Stimulated activated CD4-positive, alpha-beta T cell treated with anti-CD3 and anti-CD28 coated beads, Interleukin-4, amount 100 ng/mL, for 4 hours (primary cell): ENCODE data around the gene EGFL6.
"Not testable (repeated sequence)": the region's sequence is repeated elsewhere in the genome, so short reads cannot be mapped to it uniquely, and the experiment has no call there.

Experiments used
- DNase-seq, 2 experiments: peaks; one replicate each; pipeline ENCODE4 v3.0.0-alpha.2; 2020

The EGFL6 gene

DNA sequence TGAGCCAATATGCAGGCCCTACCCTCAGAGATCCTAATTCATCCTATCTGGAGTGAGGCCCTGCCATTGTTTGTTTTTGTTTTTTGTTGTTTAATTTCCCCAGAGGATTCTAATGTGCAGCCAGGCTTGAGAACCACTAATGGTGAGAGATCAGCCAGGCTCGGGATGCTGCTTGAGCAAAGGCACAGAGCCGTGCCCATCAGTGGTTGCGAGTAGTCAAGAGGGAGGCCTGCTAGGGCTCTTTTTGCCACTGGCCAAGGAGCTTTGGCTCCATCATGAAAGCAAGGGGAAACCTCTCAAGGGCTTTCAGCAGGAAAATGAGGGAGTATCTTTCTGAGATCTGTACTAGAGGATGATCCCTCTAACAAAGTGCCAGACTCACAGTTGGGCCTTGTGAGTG, 86.3 kb downstream of the EGFL6 start:
- DNase-seq = no peak

DNA sequence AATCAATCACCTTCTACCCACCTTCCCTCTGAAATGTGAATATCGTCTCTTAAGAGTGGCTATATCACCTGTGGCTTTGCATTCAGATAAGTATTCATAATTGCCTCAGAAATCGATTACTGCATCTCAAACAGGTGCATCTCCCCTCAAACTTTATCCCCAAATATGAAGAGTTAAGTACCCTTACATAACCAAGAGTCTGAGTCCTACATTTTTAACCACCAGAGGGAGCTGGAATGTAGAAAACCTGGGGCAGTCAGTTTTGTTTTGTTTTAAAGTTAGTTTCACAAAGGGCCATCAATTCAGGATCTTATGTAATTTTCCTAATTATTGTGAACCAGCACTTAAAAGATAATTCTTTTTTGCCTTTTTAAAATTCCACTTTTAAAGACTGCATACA, 89.2 kb downstream of the EGFL6 start:
- no peak for DNase-seq

DNA sequence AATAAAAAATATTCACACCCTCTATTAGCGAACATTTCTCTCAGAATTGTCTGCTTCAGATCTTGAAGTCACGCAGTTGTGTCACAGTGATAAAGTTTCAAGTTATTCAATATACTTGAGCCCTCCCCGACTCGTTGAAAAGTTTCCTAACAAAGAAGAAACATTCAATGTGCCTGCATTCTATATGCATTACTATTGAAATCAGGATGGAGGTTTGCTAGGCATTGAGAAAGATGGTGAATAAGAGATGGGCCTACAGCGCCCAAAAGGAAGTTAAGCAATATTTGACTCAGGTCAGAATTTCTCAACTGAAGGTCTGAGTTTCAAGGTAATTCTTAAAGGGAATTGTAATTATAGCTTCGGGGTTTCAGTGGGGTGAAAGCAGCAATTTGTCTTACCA, 89.7 kb downstream of the EGFL6 start:
- no peak for DNase-seq

DNA sequence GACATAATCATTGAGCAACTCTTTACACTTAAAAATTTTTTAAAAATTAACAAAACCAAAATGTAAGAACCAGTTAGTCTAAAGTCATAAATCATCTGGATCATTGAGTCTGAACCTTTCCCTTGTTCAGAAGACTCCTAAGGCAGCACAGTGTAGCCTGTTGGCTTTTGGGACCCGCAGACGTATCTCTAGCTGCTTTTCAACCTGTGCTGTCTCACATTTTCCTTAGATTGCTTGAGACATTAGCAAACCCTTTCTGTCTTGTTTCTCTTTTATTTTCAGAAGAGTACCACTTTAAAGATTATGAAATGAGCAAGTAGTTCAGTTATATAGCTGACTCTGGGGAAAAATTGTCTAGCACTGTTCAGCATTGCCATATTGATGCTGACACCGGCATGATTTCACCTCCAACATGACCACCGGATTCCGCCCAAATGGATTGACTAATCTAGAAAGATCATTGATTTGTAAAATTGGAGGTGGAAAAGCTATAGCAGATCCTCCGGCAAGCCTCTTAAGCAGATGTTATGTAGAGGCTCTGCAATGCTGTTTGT, 92.4 kb downstream of the EGFL6 start:
- no peak for DNase-seq

DNA sequence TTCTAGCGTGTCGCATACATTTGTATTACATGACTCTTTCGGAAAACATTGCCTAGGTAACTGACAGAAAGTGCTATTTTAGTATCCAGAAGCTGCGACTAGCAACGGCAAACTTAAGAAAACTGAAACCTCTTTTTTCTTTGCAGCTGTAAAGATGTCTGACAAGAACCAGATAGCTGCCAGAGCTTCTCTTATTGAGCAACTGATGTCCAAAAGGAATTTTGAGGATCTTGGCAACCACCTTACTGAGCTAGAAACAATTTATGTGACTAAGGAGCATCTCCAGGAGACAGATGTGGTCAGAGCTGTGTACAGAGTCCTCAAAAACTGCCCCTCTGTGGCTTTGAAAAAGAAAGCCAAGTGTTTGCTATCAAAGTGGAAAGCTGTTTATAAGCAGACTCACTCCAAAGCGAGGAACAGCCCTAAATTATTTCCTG, 93.0 kb downstream of the EGFL6 start:
- no peak for DNase-seq

DNA sequence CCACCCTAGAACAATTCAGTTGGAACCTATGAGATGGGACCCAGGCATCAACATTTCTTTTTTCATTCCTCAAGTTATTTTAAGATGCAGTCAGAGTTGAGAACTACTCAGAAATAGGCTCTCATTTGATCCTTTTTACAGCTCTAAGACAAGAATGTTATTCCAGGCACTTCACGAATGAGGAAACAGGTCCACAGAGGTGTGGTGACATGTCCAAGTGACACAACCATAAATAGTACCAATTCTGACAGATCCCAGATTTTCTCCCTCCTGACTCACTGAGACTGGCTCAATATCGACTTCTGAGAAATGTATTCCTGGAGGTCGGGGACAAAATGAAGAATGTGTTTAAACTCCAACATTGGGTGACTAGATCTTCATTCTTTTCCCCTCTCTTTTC, 94.6 kb downstream of the EGFL6 start:
- no peak for DNase-seq

DNA sequence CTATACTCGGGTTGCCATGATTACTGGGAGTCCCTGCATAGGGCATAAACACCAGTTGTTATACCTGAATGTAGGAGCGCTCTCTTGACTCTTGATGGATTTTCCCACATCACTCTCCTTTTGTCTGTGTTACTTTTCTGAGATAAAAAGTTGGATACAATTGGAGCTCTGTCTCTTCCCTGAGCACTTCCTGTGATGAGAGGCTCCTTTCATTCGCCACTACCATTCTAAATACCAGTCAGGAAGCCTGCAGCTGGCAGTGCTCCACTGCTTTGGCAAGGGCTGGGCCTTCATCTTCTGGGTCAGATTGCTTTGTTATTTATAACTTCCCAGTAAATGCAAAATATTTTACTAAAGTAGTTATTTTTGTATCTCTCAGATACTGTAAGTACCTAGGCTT, 97.4 kb downstream of the EGFL6 start:
- DNase-seq = no peak

DNA sequence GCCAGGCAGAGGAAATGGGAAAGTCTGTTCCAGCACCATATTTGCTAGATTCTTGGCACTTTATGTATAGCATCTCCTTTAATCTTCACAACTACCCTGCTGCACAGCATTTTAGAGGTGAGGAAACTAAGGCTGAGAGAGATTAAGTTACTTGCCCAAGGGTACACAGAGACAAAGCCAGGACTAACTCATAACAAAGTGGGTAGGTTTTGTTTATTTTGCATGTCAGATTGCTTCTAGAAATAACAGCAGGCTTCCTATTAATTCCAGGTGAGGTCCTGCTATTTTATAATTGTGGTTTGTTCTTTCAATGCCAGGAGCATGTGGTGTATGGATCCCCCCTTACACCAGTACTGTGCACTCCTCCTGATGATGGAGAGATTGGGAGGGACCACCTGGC, 98.5 kb downstream of the EGFL6 start:
- no peak for DNase-seq

DNA sequence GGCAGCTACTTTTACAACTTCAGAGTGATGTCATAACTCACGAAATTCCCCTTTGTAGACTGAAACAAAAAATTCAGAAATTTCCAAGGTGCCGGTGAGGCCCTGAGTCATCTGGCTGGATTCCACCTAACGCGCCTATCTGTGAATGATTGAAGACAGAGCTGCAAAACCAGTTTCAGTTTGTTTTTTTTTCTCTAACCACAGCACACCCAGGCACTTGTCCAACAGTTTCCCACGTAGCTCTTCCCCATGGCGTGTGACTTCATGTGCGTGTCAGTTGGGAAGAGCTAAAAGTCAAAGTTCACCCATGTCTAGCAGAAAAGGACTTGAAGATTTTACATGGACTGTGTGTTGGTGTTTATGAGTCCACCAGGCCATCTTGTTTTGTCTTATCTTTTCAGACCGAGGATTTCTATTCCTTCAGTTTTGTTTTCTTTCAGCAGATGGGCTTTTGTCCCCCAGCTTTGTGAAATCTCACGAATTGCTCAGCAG, 99.9 kb downstream of the EGFL6 start:
- DNase-seq = peak; percentile 34 to 58

DNA sequence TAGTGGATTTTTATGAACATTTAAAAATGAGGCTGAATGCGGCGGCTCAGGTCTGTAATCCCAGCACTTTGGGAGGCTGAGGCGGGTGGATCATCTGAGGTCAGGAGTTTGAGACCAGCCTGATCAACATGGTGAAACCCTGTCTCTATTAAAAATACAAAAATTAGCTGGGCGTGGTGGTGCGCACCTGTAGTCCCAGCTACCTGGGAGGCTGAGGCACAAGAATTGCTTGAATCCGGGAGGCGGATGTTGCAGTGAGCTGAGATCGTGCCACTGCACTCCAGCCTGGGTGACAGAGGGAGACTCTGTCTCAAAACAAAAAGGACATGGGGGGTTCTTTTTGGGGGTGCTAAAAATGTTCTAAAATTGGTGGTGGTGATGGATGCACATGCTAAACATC, 100.4 kb downstream of the EGFL6 start:
- not testable (repeated sequence) for DNase-seq

DNA sequence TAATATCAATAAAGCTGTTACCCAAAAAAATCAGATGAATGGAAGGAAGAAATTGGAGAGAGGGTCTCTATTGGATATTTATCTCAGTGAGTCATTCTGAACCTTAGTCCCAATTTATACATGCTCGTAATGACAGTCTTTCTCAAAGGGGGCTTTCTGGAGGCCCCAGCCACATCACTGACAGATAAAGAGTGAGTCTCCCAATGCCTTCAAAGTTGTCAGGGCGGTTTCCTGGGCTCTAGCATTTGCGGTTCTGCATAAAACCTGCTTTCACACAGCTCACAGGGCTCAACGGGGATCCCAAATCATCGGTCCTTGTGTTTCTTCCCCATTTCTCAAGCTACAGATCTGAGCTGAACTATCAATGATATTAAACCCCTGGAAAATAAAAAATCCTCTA, 100.8 kb downstream of the EGFL6 start:
- DNase-seq = no peak

DNA sequence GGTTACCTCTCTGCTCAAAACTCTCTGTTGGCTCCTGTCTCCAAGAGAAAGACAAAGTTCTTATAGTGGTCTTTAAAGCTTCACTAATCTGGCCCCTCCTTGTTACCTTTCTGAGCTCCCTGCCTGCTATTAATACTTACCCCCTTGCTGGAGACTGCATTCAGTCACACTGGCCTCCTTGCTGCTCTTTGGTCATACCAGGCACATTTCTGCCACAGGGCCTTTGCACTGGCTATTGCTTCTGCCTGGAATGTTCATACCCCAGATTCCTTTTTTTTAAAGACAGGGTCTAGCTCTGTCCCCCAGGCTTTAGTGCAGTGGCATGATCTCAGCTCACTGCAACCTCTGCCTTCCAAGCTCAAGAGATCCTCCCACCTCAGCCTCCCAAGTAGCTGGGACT, 103.6 kb downstream of the EGFL6 start:
- DNase-seq = no peak

DNA sequence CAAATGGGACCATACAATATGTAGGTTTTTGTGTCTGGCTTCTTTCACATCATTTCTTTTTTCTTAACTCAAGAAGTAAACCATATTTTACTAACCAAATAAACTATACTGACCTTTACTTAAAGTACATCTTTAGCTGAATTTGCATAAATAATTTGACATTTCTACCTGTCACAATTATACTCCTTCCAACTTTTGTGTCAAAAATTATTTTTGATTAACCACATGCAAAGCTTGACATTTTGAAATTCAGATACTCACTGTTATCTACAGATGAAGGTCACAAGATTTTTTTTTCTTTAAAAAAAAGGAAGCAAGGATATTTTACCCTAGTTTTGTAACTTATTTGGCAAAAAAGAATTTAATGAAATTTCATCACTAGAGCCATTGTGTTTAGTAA, 107.5 kb downstream of the EGFL6 start:
- no peak for DNase-seq

DNA sequence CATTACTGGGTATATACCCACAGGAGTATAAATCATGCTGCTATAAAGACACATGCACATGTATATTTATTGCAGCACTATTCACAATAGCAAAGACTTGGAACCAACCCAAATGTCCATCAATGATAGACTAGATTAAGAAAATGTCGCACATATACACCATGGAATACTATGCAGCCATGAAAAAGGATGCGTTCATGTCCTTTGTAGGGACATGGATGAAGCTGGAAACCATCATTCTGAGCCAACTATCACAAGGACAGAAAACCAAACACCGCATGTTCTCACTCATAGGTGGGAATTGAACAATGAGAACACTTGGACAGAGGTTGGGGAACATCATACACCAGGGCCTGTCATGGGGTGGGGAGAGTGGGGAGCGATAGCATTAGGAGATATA, 110.3 kb downstream of the EGFL6 start:
- DNase-seq = not testable (repeated sequence)

DNA sequence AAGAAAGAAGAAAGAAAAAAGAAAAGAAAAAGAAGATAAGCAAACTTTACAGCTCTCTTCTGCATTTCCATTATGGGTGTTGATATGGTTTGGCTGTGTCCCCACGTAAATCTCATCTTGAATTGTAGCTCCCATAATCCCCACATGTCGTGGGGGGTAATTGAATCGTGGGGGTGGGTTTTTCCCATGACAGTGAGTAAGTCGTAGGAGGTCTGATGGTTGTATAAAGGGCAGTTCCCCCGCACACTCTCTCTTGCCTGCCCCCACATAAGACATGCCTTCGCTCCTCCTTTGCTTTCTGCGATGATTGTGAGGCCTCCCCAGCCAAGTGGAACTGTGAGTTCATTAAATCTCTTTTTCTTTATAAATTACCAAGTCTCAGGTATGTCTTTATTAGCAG, 112.2 kb downstream of the EGFL6 start:
- no peak for DNase-seq
